GM12801 (cell line): ENCODE measurements around the gene UBN2.

Experiments used
- CTCF ChIP-seq: IDR thresholded peaks from one replicate; pipeline ENCODE4 v1.5.1; 2011; ENCODE audit warnings: control low read depth; ENCODE audit not compliant: insufficient read length; ENCODE audit errors: extremely low read depth

Gene UBN2

GRCh38 chr7:139230774-139231512 is at the start of gene UBN2:
TSS of gene UBN2 (plus strand) at chr7:139231237. CDS start at chr7:139231485, 248 bp downstream.
- no peak for TF ChIP-seq CTCF

- no peak for TF ChIP-seq CTCF
These were observed 49.6 kb upstream of the UBN2 start for GRCh38 chr7:139181404-139181803.

- no peak for TF ChIP-seq CTCF
These were observed 48.7 kb upstream of the UBN2 start for GRCh38 chr7:139182363-139182762.

- TF ChIP-seq CTCF, result no peak
These were observed 47.8 kb upstream of the UBN2 start for GRCh38 chr7:139183251-139183650.

GRCh38 chr7:139183878-139184338 is 47.1 kb upstream of the UBN2 start:
- TF ChIP-seq CTCF, result no peak

GRCh38 chr7:139186146-139186545 is 44.9 kb upstream of the UBN2 start:
- TF ChIP-seq CTCF, result no peak

GRCh38 chr7:139189357-139189756 is 41.7 kb upstream of the UBN2 start:
- TF ChIP-seq CTCF, result no peak
